Body of pancreas (tissue), 4 donors: ENCODE data around the gene ATAD3C.

Experiments used
- CTCF ChIP-seq, 7 experiments: fragments of 450-650 bp in 4 of 7; fragments of 200-600 bp in 3 of 7; sonication (generic) in 3 of 7; IDR thresholded peaks; one replicate each; pipeline ENCODE4 v1.5.1; 2016 to 2019; ENCODE audit warnings: antibody characterized with exemption in 7 of 7
- POLR2A ChIP-seq, 3 donors: fragments of 450-650 bp; IDR thresholded peaks; one replicate each; pipeline ENCODE4 v1.6.1; 2016; ENCODE audit warnings: antibody characterized with exemption in 3 of 3, mild to moderate bottlenecking in 2 of 3

DNA sequence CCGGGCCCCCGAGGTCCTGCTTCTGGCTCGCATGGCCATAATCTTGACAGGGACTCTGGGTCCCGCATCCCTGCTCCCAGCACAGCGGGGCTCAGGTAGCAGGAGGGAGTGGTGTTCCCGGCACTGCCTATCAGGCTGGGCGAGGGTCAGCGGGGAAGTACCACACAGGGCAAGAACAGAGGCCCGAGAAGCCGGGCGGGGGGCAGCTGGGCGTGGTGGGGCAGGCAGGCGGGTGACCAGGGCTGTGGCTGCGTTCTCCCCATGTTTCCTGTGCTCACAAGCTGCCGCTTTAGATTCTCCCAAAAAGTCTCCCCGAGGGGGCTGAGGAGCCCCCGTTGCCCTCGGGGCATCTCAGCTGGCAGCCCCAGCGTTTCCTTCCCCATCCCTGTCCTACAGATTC, 40.4 kb downstream of the ATAD3C start:
- TF ChIP-seq CTCF (IDR thresholded peaks at IDR 0.05) (no peak), POLR2A (IDR thresholded peaks at IDR 0.05) (no peak)
